ENCODE results near the gene STXBP4. TPM values are rescaled to one million over a fixed set of nuclear protein-coding genes. Genes with fewer than 3 reads are reported as not detected.

The STXBP4 gene
- total and polyA plus RNA-seq, 2 donors (not counting 3 experiments of a cell fraction or from before 2014, with no cell fraction given) = 1.9 to 12.9 TPM

DNA sequence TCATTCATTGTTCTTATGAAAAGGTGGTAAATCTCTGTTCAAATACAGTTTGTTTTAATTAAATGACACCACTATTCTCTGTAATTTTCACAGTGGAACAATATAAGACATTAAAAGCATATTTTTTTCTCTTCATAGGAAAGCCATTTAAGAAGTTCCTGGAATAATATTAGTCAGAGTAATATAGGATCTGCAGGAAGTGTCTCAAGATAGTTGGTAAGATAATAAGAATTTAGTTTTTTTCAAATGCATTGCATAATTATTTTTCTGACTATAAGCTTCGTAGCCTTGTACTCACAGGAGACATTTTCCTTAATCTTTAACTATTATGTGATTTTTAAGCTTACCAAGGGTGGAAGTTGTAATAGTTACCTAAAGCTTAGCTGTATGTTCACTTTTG lies 16.9 kb downstream of the STXBP4 start:
- DNase-seq (ENCODE audit: low read depth, low spot score) (peak; percentile 9), FAIRE-seq (no peak)
- ChIA-PET CTCF (interaction anchor here (1.0 to 2.3 kb wide), 6 partner anchors 9 to 371 kb away, joined by 4 to 9 read pairs (median 4); no protein-coding TSS in a partner anchor), POLR2A (no interaction called here)
- BruUV-seq (replicated peaks) = no TSS peak
- no peaks in the 10 kb centered on the region for H3K9me1 ChIP-seq (replicated peaks; ENCODE audit: control insufficient read depth, extremely low read depth, insufficient read depth, low read length)
- no peak overlapping the region for H3K9ac ChIP-seq (replicated peaks; ENCODE audit: extremely low read depth, insufficient read depth, low read length)
- TF ChIP-seq GATA2 (IDR thresholded peaks at IDR 0.05; ENCODE audit: insufficient read depth, insufficient read length, low read depth, low read length) (no peak), FOS (IDR thresholded peaks at IDR 0.05; ENCODE audit: borderline replicate concordance, insufficient read depth, low read length) (no peak), POLR2AphosphoS5 (IDR thresholded peaks at IDR 0.05; ENCODE audit: insufficient read depth, low read depth, low read length) (no peak), MYC (IDR thresholded peaks at IDR 0.05; ENCODE audit: low read depth, low read length) (no peak), POLR2A (IDR thresholded peaks at IDR 0.05; ENCODE audit: low read depth, low read length) (no peak), JUN (IDR thresholded peaks at IDR 0.05; ENCODE audit: borderline replicate concordance, insufficient read depth, insufficient read length, low read depth) (no peak), EZH2 (IDR thresholded peaks at IDR 0.05; ENCODE audit: borderline replicate concordance, low read depth, low read length, severe bottlenecking) (no peak)
- TF ChIP-seq, protein P1, sequence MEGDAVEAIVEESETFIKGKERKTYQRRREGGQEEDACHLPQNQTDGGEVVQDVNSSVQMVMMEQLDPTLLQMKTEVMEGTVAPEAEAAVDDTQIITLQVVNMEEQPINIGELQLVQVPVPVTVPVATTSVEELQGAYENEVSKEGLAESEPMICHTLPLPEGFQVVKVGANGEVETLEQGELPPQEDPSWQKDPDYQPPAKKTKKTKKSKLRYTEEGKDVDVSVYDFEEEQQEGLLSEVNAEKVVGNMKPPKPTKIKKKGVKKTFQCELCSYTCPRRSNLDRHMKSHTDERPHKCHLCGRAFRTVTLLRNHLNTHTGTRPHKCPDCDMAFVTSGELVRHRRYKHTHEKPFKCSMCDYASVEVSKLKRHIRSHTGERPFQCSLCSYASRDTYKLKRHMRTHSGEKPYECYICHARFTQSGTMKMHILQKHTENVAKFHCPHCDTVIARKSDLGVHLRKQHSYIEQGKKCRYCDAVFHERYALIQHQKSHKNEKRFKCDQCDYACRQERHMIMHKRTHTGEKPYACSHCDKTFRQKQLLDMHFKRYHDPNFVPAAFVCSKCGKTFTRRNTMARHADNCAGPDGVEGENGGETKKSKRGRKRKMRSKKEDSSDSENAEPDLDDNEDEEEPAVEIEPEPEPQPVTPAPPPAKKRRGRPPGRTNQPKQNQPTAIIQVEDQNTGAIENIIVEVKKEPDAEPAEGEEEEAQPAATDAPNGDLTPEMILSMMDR (IDR thresholded peaks at IDR 0.05; ENCODE audit: extremely low read depth in 1 of 2, insufficient read depth in 1 of 2, low read depth in 1 of 2, low read length in 2 of 2) = no peak
- TF ChIP-seq, protein P2, sequence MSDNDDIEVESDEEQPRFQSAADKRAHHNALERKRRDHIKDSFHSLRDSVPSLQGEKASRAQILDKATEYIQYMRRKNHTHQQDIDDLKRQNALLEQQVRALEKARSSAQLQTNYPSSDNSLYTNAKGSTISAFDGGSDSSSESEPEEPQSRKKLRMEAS (IDR thresholded peaks at IDR 0.05; ENCODE audit: insufficient read depth, insufficient read length) = no peak
- no peak overlapping the region for H3K4me2 ChIP-seq (ENCODE audit: insufficient read depth, low read length)
- H3K36me3 ChIP-seq (ENCODE audit: control insufficient read depth in 2 of 2, extremely low read depth in 1 of 2, insufficient read depth in 2 of 2, low read length in 2 of 2) = no peaks in the 10 kb centered on the region
- no peaks in the 10 kb centered on the region for H3K9me3 ChIP-seq (replicated peaks; ENCODE audit: control insufficient read depth, insufficient read depth, low read length)
- H3K4me1 ChIP-seq (ENCODE audit: control insufficient read depth, extremely low read depth, insufficient read depth, low read length) = peaks cover 5% of the 10 kb centered on the region
- no peaks in the 10 kb centered on the region for H3K27me3 ChIP-seq (ENCODE audit: control insufficient read depth in 2 of 2, insufficient read depth in 2 of 2, low read length in 2 of 2)
- no peak overlapping the region for H2AFZ ChIP-seq (ENCODE audit: low read depth, low read length)
- no peaks in the 10 kb centered on the region for H3K79me2 ChIP-seq (ENCODE audit: control insufficient read depth, insufficient read depth, low read length)
- H3K4me3 ChIP-seq (replicated peaks in 1 of 3; ENCODE audit: insufficient read depth in 1 of 3, low read depth in 1 of 3, low read length in 3 of 3) = no peak overlapping the region
- intact Hi-C loops (cut with micrococcal nuclease) = no loop called here
- no peak overlapping the region for H3K27ac ChIP-seq (ENCODE audit: insufficient read depth, low read depth, low read length)
- no peaks in the 10 kb centered on the region for H4K20me1 ChIP-seq (replicated peaks; ENCODE audit: control insufficient read depth, extremely low read depth, insufficient read depth, low read length)
- dilution Hi-C loops (cut with MboI; ENCODE audit: extremely low pct_ligation_motif_present, low sequenced_read_pairs) = no loop called here
